GM18498 (cell line): ENCODE data around the gene SH3PXD2A.

Experiments used
- ATAC-seq: cut with Tn5 transposase; IDR thresholded peaks from one replicate; pipeline ENCODE4 v1.9.1; 2021; ENCODE audit warnings: mild to moderate bottlenecking, moderate library complexity; ENCODE audit not compliant: unreplicated experiment

Gene SH3PXD2A

DNA sequence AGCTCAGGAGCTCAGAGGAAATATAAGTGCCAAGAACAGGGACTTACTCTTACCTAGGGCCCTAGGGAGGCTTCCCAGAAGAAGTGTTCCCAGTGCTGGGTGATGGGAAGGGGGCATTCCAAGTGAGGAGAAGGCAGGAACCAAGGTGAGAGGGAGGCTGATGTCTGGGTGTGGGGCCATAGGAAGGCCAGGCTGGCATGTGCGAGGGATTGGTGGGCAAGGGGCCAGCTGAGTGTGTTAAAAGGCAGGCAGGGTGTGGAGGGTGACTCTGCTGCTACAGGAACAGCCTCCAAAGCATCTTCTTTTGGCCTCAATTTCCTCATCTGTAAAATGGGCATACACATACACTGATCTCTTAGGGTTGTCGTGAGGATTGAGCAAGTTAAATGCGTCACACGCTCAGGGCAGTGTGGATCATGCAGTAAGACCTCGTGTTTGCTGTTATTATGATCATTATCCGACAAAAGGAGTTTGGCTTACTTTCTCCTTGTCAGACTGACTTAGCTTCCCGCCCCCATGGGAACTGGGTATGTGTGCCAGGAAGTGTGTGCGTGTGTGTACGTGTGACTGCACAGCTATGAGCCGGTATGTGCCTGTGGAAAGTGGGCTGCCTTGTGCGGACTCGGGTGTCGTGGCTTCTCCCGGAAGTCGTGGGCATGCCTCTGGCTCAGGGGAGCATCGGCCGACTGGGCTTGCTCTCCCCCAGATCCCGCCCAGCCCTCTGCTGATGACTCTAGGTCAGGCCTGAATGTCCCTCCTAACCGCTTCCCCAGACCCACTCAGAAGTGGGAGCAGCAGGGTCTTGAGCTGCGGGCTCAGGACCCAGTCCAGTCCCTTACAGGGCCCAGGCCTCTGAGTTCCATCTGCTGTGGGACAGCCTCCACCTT lies 302.3 kb downstream of the SH3PXD2A start:
- no peak for ATAC-seq

DNA sequence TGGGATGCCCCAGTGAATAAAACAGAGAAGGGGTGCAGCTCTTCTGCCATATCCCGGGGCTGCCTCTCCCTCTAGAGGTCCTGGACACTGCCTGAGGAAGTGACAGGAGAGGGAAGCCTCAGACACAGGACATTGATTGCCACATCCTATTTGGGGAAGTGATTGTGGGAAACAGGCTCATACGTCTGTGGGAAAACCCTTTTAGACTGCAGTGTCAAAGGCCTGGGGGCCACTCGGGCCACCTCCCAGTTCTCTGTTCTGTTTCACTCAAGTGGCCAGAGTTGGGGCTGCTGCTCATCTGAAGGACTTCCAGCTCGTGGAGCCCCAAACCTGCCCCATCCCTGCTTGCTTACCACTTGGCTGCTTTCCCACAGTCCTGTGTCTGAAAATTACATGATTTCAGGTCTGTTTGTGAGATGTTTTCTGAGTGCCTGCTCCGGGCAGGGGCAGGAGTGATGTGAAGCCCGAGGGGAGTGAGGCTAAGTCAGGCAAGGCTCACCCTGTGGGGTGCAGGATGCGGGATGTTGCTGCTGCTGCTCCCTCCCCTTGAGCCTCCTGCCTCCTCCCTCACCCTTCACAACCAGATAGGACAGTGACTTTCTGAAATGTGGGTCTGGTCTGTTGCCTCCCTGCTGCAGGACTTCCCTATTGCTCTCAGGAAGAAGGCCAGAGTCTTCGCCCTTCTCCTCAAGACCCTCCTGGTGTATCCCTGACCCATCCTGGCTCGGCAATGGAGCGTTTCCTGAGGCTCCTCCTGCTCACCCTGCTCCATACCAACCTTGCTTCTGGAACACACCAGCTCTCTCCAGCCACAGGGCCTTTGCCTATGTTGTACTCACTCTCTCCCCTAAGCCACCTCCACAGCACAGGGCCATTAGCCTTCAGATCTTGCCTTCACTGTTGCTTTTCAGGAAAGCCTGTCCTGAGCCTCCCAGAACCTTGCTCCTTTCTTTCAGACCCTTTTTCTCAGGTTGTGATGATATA lies 303.5 kb downstream of the SH3PXD2A start:
- ATAC-seq = no peak

DNA sequence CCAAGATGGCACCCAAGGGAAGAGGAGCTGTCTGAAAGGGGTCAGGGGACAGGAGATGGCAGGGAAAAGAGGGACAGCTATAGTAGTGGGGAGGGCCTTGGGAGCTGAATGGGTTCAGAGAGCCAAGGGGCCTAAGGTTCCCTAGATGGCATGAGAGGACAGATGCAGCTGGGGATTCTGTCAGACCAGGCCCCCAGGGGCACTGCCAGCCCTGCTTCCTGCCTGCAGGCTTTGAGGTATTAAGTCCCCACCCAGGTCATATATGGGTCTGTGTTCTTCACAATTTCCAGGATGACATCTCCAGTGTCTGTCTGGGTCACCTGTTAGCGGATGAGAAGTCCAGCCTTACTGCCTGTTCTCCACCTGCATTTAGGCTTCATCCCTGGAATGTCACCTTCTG lies 305.1 kb downstream of the SH3PXD2A start:
- no peak for ATAC-seq

DNA sequence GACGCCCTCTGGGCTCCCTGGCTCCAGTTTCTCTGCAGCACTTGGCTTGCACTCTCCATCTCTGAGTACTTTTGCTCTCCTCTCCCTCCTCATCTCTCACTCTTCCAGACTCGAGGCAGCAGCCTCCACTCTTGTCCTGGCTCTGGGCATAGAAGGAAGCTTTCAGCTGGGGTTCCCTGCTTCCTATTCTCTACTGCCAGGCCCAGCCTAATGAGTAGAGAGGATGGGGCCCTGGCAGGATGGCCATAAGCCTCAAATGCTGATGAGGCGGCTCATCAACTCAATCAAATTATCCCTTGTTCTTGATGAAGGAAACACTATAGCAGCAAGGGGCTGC lies 306.1 kb downstream of the SH3PXD2A start:
- no peak for ATAC-seq

DNA sequence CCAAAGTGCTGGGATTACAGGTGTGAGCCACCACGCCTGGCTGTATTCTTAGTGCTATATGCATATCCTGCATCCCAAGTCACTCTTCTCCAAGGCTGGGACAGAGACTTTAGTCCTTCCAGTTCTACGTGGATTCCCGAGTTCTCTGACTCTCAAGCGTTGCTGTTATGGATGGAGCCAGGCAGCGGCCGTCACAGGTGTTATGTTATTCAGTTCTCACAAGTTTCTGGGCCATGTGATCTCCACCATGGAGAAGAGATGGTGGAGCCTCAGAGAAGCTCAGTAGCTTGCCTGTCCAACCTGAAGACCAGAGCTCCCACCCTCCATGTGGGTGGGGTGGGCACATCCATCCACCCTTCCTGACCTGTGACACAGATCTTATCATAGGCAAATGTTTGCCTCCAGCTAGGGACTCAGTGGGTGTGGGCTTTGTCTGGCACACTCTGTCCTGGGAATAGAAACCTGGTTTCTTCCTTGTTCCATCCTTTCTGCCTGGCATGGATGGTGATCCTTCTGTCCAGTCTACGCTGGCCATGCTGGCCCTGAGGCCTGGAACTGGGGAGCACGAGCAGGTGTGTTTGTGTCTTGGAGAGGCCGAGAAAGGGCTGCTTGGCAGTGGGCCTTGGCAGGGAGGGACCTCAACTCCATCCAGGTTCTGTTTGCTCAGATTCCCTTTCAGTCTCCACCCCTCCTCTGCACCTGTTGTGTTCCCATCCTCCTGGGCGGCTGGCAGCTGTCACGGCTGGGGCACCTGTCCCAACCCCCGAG lies 306.6 kb downstream of the SH3PXD2A start:
- no peak for ATAC-seq

DNA sequence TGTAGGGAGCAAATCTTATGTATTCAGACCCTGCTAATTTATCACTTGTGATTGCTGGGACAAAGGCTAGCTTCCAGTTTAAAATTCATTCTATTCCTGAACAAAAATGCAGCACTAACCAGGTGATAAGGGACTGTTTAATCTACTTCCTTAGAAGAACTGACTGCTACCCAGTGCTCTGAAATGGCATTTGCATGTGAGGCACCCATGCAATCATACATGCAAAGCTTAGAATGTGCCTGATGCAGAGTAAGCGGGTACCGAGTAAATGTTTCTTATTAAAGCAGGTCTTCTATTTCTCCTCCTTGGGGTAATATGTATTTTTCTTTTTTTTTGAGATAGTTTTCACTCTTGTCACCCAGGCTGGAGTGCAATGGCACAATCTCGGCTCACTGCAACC lies 307.4 kb downstream of the SH3PXD2A start:
- no peak for ATAC-seq

DNA sequence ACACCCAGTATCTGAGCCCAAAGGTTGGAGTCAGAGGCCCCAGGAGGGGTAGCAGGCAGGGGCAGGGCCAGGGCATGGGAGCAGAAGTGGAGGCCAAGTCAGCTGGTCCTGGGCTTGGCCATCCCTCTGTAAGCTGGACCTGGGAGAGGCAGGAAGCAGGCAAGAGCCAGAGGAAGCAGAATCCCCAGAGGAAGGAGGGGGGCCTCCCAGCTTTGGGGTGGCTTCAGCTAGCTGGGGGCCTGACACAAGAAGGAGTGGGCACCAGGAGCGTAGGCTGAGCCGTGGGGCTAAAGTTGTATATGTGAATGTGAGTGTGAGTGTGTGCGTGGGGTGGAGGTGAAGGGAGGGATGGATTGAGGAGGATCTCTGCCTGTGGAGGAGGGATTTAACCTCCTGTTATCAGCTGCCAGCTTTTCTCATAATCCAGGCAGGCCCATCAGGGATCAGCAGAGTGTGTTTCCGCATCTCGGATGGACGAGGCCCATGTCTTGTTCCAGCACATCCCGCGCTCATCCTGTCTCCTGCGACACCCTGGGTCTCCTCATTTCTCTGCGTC lies 307.9 kb downstream of the SH3PXD2A start:
- ATAC-seq = no peak

DNA sequence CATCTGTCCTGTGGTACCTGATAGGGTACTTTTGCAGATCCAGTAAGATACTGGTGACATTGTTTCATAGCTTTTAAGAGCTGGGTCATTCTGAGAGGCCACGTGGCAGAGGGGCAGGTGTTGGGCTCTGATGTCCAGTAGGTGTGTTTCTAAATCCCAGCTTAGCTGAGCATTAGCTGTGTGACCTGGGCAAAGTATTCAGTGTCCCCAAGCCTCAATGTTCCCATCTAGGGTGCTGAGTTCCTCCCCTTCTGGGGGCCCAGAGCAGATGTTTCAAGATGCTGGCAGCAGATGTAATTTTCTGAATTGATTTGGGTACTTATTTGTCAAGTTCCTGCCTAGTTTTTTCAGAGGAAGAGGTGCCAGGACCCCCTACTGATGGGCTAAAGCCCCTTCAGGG lies 309.0 kb downstream of the SH3PXD2A start:
- no peak for ATAC-seq

DNA sequence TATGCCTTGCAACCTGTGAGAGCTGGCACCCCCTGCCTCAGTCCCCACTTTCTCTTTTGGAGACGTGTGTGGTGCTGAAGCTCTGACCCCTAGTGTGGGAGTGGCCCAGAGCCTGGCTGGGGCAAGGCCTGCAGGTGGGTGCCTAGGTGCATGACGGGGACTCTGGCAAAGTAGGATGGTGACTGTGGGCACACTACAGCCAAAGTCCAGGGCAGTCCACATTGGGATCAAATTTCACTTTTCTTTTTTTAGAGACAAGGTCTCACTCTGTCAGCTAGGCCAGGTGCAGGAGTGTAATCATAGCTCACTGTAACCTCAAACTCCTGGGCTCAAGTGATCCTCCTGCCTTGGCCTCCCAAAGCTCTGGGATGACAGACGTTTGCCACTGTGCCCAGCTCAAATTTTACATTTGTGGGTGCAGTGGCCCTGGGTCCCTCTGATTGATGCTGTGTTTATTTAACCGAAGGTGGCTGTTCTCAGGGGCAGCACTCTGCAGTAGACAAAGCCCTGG lies 309.6 kb downstream of the SH3PXD2A start:
- no peak for ATAC-seq

DNA sequence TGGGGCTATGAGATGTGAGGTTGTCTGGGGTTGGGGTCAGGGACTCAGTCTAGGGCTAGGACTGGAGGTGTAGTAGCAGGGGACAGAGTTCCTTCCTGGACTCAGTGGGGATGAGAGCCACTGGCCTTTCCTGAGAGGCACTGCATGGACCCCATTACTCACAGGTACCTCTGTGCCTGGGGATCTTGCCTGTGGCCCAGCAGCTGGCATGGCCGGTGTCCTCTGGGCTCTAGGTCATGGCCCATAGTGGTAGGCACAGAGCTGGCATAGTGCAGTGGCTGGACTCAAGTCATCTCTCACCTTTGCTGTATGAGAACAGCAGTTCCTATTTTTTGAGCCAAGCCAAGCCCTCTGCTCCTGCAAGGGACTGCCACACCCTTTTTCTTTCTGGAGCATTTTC lies 310.0 kb downstream of the SH3PXD2A start:
- no peak for ATAC-seq

DNA sequence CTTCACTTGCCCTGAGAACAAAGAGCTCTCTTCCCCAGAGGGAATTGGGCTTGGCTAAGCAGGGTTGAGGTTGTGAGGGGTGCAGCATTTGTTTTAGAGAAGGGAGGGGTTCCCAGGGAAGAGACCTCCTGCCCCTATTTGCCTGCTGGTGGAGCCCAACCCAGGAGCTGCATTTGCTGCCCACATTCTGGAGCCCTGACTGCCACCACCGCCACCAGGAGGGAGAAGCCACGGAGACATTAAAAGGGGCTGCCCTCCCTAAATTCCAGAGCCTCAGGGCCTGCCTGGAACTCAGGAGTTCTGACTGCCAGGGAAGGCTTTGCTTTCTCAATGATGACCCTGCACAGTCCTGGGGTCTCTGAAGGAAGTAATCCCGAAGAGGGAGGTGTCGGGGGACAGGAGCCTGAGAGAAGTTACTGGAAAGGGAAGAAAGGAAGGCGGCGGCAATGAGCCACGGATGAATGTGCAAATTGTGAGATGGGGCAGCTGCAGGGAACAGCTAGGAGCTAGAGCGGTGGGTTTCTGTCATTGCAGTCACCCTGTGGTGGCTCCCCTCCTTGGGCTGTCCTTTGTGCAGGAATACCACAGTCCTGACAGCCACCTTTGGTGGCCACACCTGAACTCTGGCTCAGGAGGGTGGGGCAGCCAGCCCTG lies 310.6 kb downstream of the SH3PXD2A start:
- no peak for ATAC-seq
